HepG2 (cell line): ENCODE results near the gene NEK7. TPM values are rescaled to one million over a fixed set of nuclear protein-coding genes. Genes with fewer than 3 reads are reported as not detected.

Source experiments
- ATAC-seq: fragments of 200-7000 bp; cut with Tn5 transposase; 3 replicates; pipeline ENCODE4 v1.9.1; 2020; ENCODE audit warnings: mild to moderate bottlenecking, moderate library complexity
- BruUV-seq: library from RNA; stranded (reverse); fragments of 400-500 nt; replicated peaks from 2 replicates; lab custom pipeline; 2021; lab: Mats Ljungman, UMichigan
- CTCF ChIA-PET: fragments of 300-600 bp; formaldehyde crosslinking; extraction: SDS; loops from one replicate; lab custom pipeline; 2021; ENCODE audit warnings: low total read pairs, inconsistent platforms, low intra/inter-chr PET ratio; lab: Yijun Ruan, JAX
- POLR2A ChIA-PET: fragments of 350-600 bp; sonication (Branson Sonifier 250); formaldehyde crosslinking; loops from one replicate; lab custom pipeline; 2020; ENCODE audit warnings: antibody characterized with exemption, inconsistent platforms; lab: Yijun Ruan, JAX
- DNase-seq: peaks from one replicate; pipeline ENCODE4 v3.0.0-alpha.2; 2015; ENCODE audit warnings: low spot score
- FAIRE-seq: peaks from 3 replicates; lab custom pipeline; 2011; peaks lifted over from hg19 to GRCh38; lab: Jason Lieb, UNC
- H2AFZ ChIP-seq: one replicate; pipeline ENCODE4 v1.6.1; 2011; ENCODE audit warnings: low read length, inconsistent platforms
- H3K27ac ChIP-seq: fragments of 300-600 bp; 3 replicates; pipeline ENCODE4 v1.8.0; 2011; ENCODE audit warnings: mixed run types, mild to moderate bottlenecking, mixed read lengths, low read length, inconsistent platforms; ENCODE audit not compliant: insufficient read depth; ENCODE audit errors: extremely low read length
- H3K27me3 ChIP-seq, 2 experiments: fragments of 200-600 bp in 1 of 2; 2 replicates in 1 of 2; 3 replicates in 1 of 2; pipeline versions ENCODE4 v1.6.0 to v1.8.0; 2011; ENCODE audit warnings: low read length in 2 of 2, mild to moderate bottlenecking in 2 of 2, moderate library complexity in 2 of 2, inconsistent platforms in 1 of 2; ENCODE audit not compliant: insufficient read depth in 2 of 2, control insufficient read depth in 1 of 2
- H3K36me3 ChIP-seq, 2 experiments: fragments of 200-600 bp in 1 of 2; replicated peaks in 1 of 2; 2 replicates in 1 of 2; 3 replicates in 1 of 2; pipeline versions ENCODE4 v1.5.1 to v1.8.0; 2011; ENCODE audit warnings: low read length in 2 of 2, inconsistent platforms in 1 of 2; ENCODE audit not compliant: insufficient read depth in 2 of 2, control insufficient read depth in 1 of 2
- H3K4me1 ChIP-seq: 2 replicates; pipeline ENCODE4 v1.5.1; 2012; ENCODE audit warnings: low read length, inconsistent platforms; ENCODE audit not compliant: insufficient read depth
- H3K4me2 ChIP-seq: 2 replicates; pipeline ENCODE4 v1.6.0; 2011; ENCODE audit warnings: low read depth, low read length, inconsistent platforms
- H3K4me3 ChIP-seq, 3 experiments: fragments of 200-600 bp in 1 of 3; sonication (generic), shearing (Covaris generic) in 1 of 3; replicated peaks in 1 of 3; 2 replicates each; pipeline ENCODE4 v1.5.1; 2011 to 2016; ENCODE audit warnings: low read length in 3 of 3, inconsistent platforms in 2 of 3, low read depth in 2 of 3, mild to moderate bottlenecking in 2 of 3, control low read depth in 1 of 3, mixed read lengths in 1 of 3; ENCODE audit not compliant: insufficient read depth in 1 of 3
- H3K79me2 ChIP-seq: one replicate; pipeline ENCODE4 v1.6.1; 2011; ENCODE audit warnings: low read length, inconsistent platforms; ENCODE audit not compliant: insufficient read depth
- H3K9ac ChIP-seq: 2 replicates; pipeline ENCODE4 v1.6.0; 2011; ENCODE audit warnings: mild to moderate bottlenecking, low read depth, low read length, inconsistent platforms; ENCODE audit not compliant: insufficient read depth
- H3K9me3 ChIP-seq: 2 replicates; pipeline ENCODE4 v1.5.1; 2012; ENCODE audit warnings: mild to moderate bottlenecking, low read length
- H4K20me1 ChIP-seq: 2 replicates; pipeline ENCODE4 v1.6.0; 2011; ENCODE audit warnings: inconsistent platforms, mild to moderate bottlenecking, low read length, moderate library complexity; ENCODE audit not compliant: insufficient read depth
- HDAC2 ChIP-seq: sonication (generic); formaldehyde crosslinking; IDR thresholded peaks from 2 replicates; pipeline ENCODE4 v1.4.0; 2020; ENCODE audit warnings: missing genetic modification reagents
- HOXA3 ChIP-seq: sonication (generic); formaldehyde crosslinking; IDR thresholded peaks from 2 replicates; pipeline ENCODE4 v1.5.0; 2020; ENCODE audit warnings: missing genetic modification reagents
- ISL2 ChIP-seq: sonication (generic); formaldehyde crosslinking; IDR thresholded peaks from 2 replicates; pipeline ENCODE4 v1.5.0; 2020; ENCODE audit warnings: missing genetic modification reagents
- MBD4 ChIP-seq: IDR thresholded peaks from 2 replicates; pipeline ENCODE4 v1.6.1; 2012; ENCODE audit warnings: low read length, inconsistent platforms, borderline replicate concordance
- NKX3-1 ChIP-seq: sonication (generic); formaldehyde crosslinking; IDR thresholded peaks from 2 replicates; pipeline ENCODE4 v1.5.0; 2020; ENCODE audit warnings: missing genetic modification reagents
- SIN3B ChIP-seq: fragments of 150-350 bp; IDR thresholded peaks from 2 replicates; pipeline ENCODE4 v1.6.1; 2014; ENCODE audit warnings: low read length
- SOX5 ChIP-seq: IDR thresholded peaks from 2 replicates; pipeline ENCODE4 v1.6.1; 2016; ENCODE audit warnings: borderline replicate concordance
- TGIF2 ChIP-seq: IDR thresholded peaks from 2 replicates; pipeline ENCODE4 v1.6.1; 2016; ENCODE audit warnings: control low read depth, missing compliant biosample characterization
- ZKSCAN1 ChIP-seq: fragments of 150-350 bp; IDR thresholded peaks from 2 replicates; pipeline ENCODE4 v1.6.1; 2014; ENCODE audit warnings: low read length
- ZNF441 ChIP-seq: sonication (generic); formaldehyde crosslinking; IDR thresholded peaks from 2 replicates; pipeline ENCODE4 v1.7.0; 2021; ENCODE audit warnings: missing genetic modification reagents, borderline replicate concordance
- ZNF776 ChIP-seq: sonication (generic); formaldehyde crosslinking; IDR thresholded peaks from 2 replicates; pipeline ENCODE4 v1.4.0; 2020; ENCODE audit warnings: mild to moderate bottlenecking, missing genetic modification reagents
- WGBS: methylation state at CpG from one replicate; pipeline ENCODE4 v1.1.6; 2017; ENCODE audit warnings: low lambda C conversion rate; 5-methylcytosine and 5-hydroxymethylcytosine counted together
- in situ Hi-C: cut with HindIII; loops from 2 replicates; pipeline ENCODE4 v1.10.0; 2017; ENCODE audit warnings: low pct_unique_long_range_greater_than_20kb; ENCODE audit not compliant: extremely low pct_ligation_motif_present
- intact Hi-C: fragments of 100-400 bp; cut with micrococcal nuclease; formaldehyde crosslinking; loops from one replicate; pipeline ENCODE4 v1.10.0; 2022; ENCODE audit not compliant: unreplicated experiment
- polyA plus RNA-seq, 8 experiments: library from polyadenylated mRNA; depleted of rRNA in 3 of 8; stranded (reverse) in 7 of 8; unstranded in 1 of 8; fragments of >200 nt; fragmentation: Illumina TruSeq in 4 of 8; extraction: Trizol in 4 of 8; gene quantifications; 2 replicates each; pipeline versions ENCODE4 v1.2.1 to v1.2.3, GENCODE V29; 2011 to 2016; ENCODE audit warnings: low read depth in 4 of 8, missing spikeins in 1 of 8, mixed read lengths in 1 of 8; ENCODE audit not compliant: insufficient read depth in 1 of 8
- total RNA-seq, 5 experiments: library from RNA; depleted of rRNA; stranded (reverse); fragments of >200 nt; fragmentation: Illumina TruSeq; extraction: Trizol; gene quantifications; 2 replicates each; pipeline ENCODE4 v1.2.3, GENCODE V29; 2016; ENCODE audit warnings: low read depth in 1 of 5

Gene NEK7
- total and polyA plus RNA-seq, 2 of the 13 experiments (the other 11 are each of a cell fraction or from before 2014, with no cell fraction given): 18.1 to 19.2 TPM

GRCh38 chr1:198370996-198371395 is 214.2 kb downstream of the NEK7 start:
- Histone ChIP-seq H3K4me2 (no peak overlapping the region), H3K36me3 (no peaks in the 10 kb centered on the region), H3K4me1 (no peaks in the 10 kb centered on the region), H3K9ac (no peak overlapping the region), H3K27me3 (no peaks in the 10 kb centered on the region), H3K9me3 (peaks cover 7% of the 10 kb centered on the region; the same call in 1 of the 2 replicates), H4K20me1 (no peaks in the 10 kb centered on the region), H3K27ac (no peak overlapping the region), H2AFZ (no peak overlapping the region), H3K4me3 (no peak overlapping the region), H3K79me2 (no peaks in the 10 kb centered on the region)
- 0% methylated on average over 1 of the region's 1 CpG for WGBS
- ChIA-PET POLR2A (no interaction called here), CTCF (no interaction called here)
- intact Hi-C loops (no loop called here), in situ Hi-C loops (no loop called here)
- ATAC-seq (no peak), DNase-seq (no peak), FAIRE-seq (no peak)
- TF ChIP-seq TGIF2 (CRISPR knock-in tag) (no peak), ISL2 (CRISPR knock-in tag) (no peak), ZNF441 (CRISPR knock-in tag) (no peak), NKX3-1 (no peak), SOX5 (CRISPR knock-in tag) (no peak), MBD4 (no peak), SIN3B (no peak), HDAC2 (CRISPR knock-in tag) (no peak), ZNF776 (CRISPR knock-in tag) (no peak), HOXA3 (CRISPR knock-in tag) (no peak), ZKSCAN1 (no peak)
- BruUV-seq: no TSS peak

Other genes starting within 250 kb of the NEK7 start
- gene LHX9, start 239.6 kb upstream of the NEK7 start, total RNA-seq (2016; rRNA removed; fragmentation: Illumina TruSeq; extraction: Trizol): not detected in 2 replicates
- not detected in 2 replicates for gene LHX9, start 239.6 kb upstream of the NEK7 start, polyA plus RNA-seq (2011; rRNA removed)